ENCODE measurements around the gene RASGRP4.

The RASGRP4 gene

GRCh38 chr19:38458991-38459390, 33.0 kb upstream of the RASGRP4 start:
- Histone ChIP-seq H3K4me3 (no peak overlapping the region), H3K36me3 (no peaks in the 10 kb centered on the region), H3K4me1 (no peaks in the 10 kb centered on the region), H3K27me3 (peaks cover 0 to 11% of the 10 kb centered on the region in 2 donors), H3K27ac (no peak overlapping the region), H3K9me3 (no peaks in the 10 kb centered on the region)
- intact Hi-C loops (cut with DNase I; ENCODE audit: low total_unique reads): no loop called here
- no peak for TF ChIP-seq CTCF (IDR thresholded peaks at IDR 0.05)
- DNase-seq: no peak

GRCh38 chr19:38457690-38458405, 31.8 kb upstream of the RASGRP4 start:
- Histone ChIP-seq H3K36me3 (no peaks in the 10 kb centered on the region), H3K4me3 (no peak overlapping the region), H3K4me1 (no peaks in the 10 kb centered on the region), H3K27me3 (peaks cover 0 to 3% of the 10 kb centered on the region in 2 donors), H3K9me3 (no peaks in the 10 kb centered on the region), H3K27ac (no peak overlapping the region)
- TF ChIP-seq CTCF (IDR thresholded peaks at IDR 0.05): no peak
- no peak for DNase-seq
- intact Hi-C loops (cut with DNase I; ENCODE audit: low total_unique reads): no loop called here

GRCh38 chr19:38457202-38457601, 31.2 kb upstream of the RASGRP4 start:
- H3K4me3 ChIP-seq: no peak overlapping the region
- intact Hi-C loops (cut with DNase I; ENCODE audit: low total_unique reads): no loop called here

GRCh38 chr19:38455031-38455430, 29.0 kb upstream of the RASGRP4 start:
- Histone ChIP-seq H3K27me3 (no peaks in the 10 kb centered on the region), H3K4me3 (no peak overlapping the region), H3K9me3 (no peaks in the 10 kb centered on the region), H3K36me3 (no peaks in the 10 kb centered on the region), H3K27ac (no peak overlapping the region), H3K4me1 (no peaks in the 10 kb centered on the region)
- intact Hi-C loops (cut with DNase I; ENCODE audit: low total_unique reads): no loop called here
- no peak for TF ChIP-seq CTCF (IDR thresholded peaks at IDR 0.05)
- DNase-seq: no peak

More at GRCh38 chr19:38457202-38457601, 31.2 kb upstream of the RASGRP4 start:
- TF ChIP-seq CTCF (IDR thresholded peaks at IDR 0.05): no peak
- H3K27ac ChIP-seq: no peak overlapping the region
- DNase-seq: no peak
- H3K27me3 ChIP-seq: peaks cover 0 to 3% of the 10 kb centered on the region in 2 donors
- no peaks in the 10 kb centered on the region for H3K4me1 ChIP-seq
- H3K36me3 ChIP-seq: no peaks in the 10 kb centered on the region
- H3K9me3 ChIP-seq: no peaks in the 10 kb centered on the region

GRCh38 chr19:38453596-38453995, 27.6 kb upstream of the RASGRP4 start:
- H3K27ac ChIP-seq: no peak overlapping the region
- DNase-seq: no peak
- no peaks in the 10 kb centered on the region for H3K27me3 ChIP-seq
- no peaks in the 10 kb centered on the region for H3K9me3 ChIP-seq
- no peak for TF ChIP-seq CTCF (IDR thresholded peaks at IDR 0.05)
- intact Hi-C loops (cut with DNase I; ENCODE audit: low total_unique reads): no loop called here
- no peak overlapping the region for H3K4me3 ChIP-seq
- no peaks in the 10 kb centered on the region for H3K36me3 ChIP-seq
- no peaks in the 10 kb centered on the region for H3K4me1 ChIP-seq
